Measurements from ENCODE around the gene LRP2.

LRP2 gene

GRCh38 chr2:169119851-169120250 is 242.5 kb downstream of the LRP2 start:
- DNase-seq (ENCODE audit: low spot score) = no peak

GRCh38 chr2:169119123-169119760 is 243.1 kb downstream of the LRP2 start:
- DNase-seq (ENCODE audit: low spot score) = no peak

GRCh38 chr2:169118060-169118459 is 244.3 kb downstream of the LRP2 start:
- DNase-seq (ENCODE audit: low spot score) = no peak

- no peak for DNase-seq (ENCODE audit: low spot score)
These were observed 245.3 kb downstream of the LRP2 start for GRCh38 chr2:169116993-169117392.

GRCh38 chr2:169116327-169116726 is 246.0 kb downstream of the LRP2 start:
- DNase-seq (ENCODE audit: low spot score) = no peak

- no peak for DNase-seq (ENCODE audit: low spot score)
These were observed 248.3 kb downstream of the LRP2 start for GRCh38 chr2:169114056-169114455.

GRCh38 chr2:169112841-169113240 is 249.5 kb downstream of the LRP2 start:
- DNase-seq (ENCODE audit: low spot score) = no peak

GRCh38 chr2:169110916-169111315 is 251.4 kb downstream of the LRP2 start:
- DNase-seq (ENCODE audit: low spot score) = no peak

GRCh38 chr2:169110419-169110818 is 251.9 kb downstream of the LRP2 start:
- no peak for DNase-seq (ENCODE audit: low spot score)

GRCh38 chr2:169109502-169110409 is 252.6 kb downstream of the LRP2 start:
- DNase-seq (ENCODE audit: low spot score) = peak; percentile 72

- no peak for DNase-seq (ENCODE audit: low spot score)
These were observed 254.0 kb downstream of the LRP2 start for GRCh38 chr2:169108099-169108884.

- DNase-seq (ENCODE audit: low spot score) = peak; percentile 69
These were observed 254.7 kb downstream of the LRP2 start for GRCh38 chr2:169107645-169108044.

- DNase-seq (ENCODE audit: low spot score) = no peak
These were observed 255.5 kb downstream of the LRP2 start for GRCh38 chr2:169106563-169107545.

- no peak for DNase-seq (ENCODE audit: low spot score)
These were observed 256.2 kb downstream of the LRP2 start for GRCh38 chr2:169106134-169106533.

- peak; percentile 36 for DNase-seq (ENCODE audit: low spot score)
These were observed 256.9 kb downstream of the LRP2 start for GRCh38 chr2:169105476-169105875.

GRCh38 chr2:169104848-169105247 is 257.5 kb downstream of the LRP2 start:
- DNase-seq (ENCODE audit: low spot score) = no peak

- DNase-seq (ENCODE audit: low spot score) = no peak
These were observed 266.7 kb downstream of the LRP2 start for GRCh38 chr2:169095621-169096105.

- no peak for DNase-seq (ENCODE audit: low spot score)
These were observed 267.7 kb downstream of the LRP2 start for GRCh38 chr2:169094676-169095075.

- DNase-seq (ENCODE audit: low spot score) = no peak
These were observed 268.8 kb downstream of the LRP2 start for GRCh38 chr2:169093535-169093934.

GRCh38 chr2:169091761-169092519 is 270.4 kb downstream of the LRP2 start:
- DNase-seq (ENCODE audit: low spot score) = no peak

All from CD4-positive, alpha-beta T cell treated with Interleukin-6 at 100 ng/mL for 8 hours (primary cell).